SW480 (cell line): ENCODE data around the gene SLC2A1.
"Not testable (repeated sequence)": the region's sequence is repeated elsewhere in the genome, so short reads cannot be mapped to it uniquely, and the experiment has no call there.

Experiments
- DNase-seq: peaks from one replicate; pipeline ENCODE4 v3.0.0-alpha.2; 2016; ENCODE audit warnings: low spot score

Gene SLC2A1

DNA sequence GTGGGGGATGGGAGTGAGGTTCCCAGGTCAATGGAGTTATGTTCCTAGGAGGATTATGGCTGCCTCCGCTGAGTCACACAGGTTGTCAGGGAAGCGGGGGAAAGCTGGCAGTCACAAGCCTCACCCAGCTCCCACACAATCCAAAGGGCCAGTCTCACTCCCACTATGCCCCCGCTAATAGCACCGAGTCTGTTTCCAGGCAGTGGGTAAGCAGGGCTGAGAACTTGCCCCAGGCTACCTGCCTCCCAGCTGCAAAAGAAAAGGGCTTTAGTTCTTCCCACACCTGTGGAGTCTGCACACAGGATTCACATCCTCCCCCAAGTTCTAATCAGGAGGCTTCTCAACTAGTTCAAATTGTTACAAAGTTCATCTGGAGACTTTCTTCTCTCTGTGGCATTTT lies 58.7 kb downstream of the SLC2A1 start:
- DNase-seq = not testable (repeated sequence)

DNA sequence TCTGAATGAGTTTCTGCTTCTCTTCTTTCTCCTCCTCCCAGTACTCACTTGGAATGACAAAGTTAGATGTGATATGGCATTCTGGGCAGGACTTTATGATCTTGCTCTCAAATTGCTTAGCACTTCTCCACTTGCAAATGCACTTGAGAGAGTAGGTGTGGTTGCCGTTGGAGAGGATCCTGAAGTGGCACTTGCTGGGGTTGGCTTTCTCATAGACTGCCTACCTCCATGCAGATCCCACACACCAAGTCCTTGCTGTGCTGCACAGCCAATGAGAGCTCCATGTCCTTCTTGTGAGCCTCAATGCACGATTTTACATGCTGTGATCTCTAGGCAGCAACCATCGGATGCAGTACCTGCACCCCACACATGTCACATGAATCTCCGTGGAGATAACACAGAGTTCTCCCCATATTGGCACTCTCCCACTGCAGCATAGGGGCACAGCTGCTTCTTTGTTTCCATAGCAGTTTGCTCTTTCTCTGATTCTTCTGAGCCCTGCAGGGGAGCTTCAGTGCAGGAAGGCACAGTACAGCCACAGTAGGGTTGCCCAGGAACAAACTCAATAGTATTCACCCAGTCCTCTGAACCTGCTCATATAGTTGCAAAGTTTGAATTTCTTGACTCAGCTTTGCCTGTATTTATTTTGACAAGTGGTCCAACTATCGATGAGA lies 67.1 kb downstream of the SLC2A1 start:
- no peak for DNase-seq

DNA sequence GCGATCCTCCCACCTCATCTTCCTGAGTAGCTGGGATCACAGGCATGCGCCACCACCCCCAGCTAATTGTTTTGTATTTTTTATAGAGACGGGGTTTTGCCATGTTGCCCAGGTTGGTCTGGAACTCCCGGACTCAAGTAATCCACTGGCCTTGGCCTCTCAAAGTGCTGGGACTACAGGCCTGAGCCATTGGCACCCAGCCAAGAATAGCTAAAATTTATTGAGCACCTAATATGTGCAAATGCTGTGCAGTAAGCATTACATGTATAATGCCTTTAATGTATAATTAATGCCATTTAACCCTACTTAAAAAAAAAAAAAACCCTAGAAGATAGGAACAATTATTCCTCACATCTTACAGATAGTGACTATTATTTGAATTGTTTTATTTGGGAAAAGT lies 69.4 kb downstream of the SLC2A1 start:
- DNase-seq = no peak

DNA sequence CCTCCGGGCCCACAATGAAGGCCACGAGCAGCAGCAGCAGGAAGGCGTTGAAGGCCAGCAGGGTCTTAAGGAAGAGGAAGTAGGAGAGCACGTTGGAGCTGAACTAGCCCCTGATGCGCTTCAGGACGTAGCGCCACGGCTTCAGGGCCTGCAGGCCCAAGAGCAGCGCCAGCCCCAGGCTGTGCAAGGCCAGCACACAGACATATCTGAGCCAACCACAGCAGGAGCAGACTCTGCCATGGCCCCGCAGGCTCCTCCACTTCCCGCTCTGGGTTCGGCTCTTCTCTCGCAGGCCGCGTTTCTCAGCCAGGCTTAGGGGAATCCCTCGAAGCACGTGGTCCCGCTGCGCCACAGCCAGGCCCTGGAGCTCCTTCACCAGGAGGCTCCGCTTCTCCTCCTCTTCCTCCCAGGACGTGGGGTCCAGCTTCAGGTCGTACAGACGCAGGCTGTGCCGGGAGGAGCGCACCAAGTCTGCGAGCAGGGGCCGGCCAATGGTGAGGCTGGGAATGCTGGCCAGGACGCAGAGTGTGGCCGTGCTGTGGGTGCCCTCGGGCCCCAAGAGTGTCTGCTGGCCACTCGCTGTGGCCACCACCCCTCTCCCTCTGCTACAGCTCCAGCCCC lies 70.5 kb downstream of the SLC2A1 start:
- DNase-seq = no peak

DNA sequence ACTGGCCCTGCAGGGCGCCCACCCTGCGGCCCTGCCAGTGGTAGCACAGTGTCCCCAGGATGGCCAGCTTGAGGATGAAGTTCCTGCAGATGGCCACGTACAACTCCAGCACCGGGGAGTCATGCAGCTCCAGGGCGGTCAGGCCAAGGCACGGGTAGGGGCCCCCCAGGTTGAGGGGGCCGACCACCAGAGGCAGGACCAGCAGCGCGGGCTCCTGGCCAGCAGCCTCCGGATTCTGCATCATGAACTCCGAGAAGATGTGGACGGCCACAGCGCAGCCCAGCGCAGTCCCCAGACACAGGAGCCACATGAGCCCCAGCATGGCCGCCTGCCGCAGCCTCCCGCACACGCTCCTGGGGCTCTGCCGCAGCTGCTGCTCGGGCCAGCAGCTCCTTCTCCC lies 71.3 kb downstream of the SLC2A1 start:
- DNase-seq = no peak

DNA sequence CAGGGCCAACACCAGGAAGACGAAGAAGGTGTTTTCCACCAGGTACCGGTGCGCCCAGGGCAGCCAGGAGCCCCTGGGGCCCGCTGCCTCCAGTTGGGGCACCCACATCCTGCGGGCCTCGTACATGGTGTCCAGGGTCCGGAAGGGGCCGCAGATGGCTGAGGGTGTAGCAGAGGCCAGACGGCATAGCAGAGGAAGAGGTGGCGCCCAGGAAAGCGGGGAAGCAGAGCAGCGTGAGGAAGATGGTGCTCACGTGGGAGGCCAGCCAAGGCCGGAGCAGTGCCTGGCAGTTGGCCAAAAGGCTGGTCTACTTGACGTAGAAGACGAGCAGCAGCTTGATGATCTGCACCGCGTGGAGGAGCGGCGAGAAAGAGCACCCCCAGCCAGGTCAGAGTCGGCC lies 71.9 kb downstream of the SLC2A1 start:
- no peak for DNase-seq

DNA sequence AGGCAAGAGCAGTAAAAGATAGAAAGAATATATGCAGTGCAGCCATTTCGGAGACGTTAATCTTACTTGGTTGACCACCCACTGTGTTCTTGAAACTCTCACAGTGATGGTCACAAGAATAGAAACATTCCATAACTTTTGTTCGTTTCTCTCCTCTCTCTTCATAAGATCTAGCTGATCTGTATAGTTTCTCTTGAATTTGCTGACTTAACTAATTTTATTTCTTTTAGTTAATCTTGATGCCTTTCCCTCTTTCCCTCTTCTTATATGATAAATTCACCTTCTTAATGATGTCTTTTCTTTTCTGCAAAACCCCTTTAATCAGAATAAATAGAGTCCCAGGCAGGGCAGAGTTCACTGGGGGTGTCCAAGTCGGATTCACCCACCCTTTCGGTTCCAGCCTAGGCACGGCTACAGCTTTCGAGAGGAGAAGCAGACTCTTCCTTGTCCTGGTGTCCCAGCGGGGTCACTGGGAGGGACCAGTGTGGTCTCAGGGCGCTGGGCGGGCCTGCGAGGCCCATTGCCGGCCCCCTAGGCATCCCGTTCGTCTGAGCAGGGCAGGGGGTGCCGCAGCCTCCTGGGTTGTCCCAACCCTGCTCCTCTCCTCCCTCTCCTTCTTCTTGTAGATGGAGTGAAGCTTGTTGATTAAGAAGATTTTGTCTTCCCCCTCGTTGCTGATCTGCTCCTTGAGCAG lies 72.5 kb downstream of the SLC2A1 start:
- DNase-seq = no peak

DNA sequence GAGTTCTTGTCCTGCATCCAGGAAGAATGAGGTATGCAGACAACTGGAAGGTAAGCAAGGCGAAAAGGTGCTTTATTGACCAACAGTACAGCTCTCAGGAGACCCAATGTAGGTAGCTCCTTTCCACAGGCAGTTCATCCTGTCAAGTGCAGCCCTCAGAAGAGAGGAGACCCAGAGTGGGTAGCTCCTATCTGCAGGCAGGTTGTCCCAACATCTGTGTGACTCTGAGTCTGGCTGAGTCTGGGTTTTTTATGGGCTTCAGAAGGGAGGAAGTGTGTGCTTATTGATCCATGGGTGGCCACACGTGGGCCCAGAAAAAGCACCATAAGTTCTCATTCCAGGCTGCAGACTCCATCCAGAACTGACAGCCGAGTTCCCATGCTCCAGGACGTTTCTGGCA lies 78.3 kb downstream of the SLC2A1 start:
- DNase-seq = no peak

DNA sequence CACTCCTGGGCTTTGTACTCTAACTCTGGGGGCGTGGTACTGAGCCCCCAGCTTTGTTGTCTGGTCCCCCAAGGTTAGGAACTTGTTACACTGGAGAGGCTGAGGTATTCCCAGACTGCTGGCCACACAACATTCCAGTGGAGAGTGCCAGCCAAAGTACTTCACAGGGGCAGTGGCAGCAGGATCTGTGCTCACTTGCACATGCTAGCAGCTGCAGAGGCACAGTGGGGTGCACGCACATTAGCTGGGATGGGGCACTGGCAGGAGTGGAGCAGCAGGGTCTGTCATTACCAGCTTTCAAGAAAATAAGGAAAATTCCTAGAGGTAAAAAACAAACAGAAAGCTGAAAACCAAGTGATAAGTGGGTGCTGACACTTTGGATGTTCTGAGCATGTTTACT lies 81.3 kb downstream of the SLC2A1 start:
- no peak for DNase-seq

DNA sequence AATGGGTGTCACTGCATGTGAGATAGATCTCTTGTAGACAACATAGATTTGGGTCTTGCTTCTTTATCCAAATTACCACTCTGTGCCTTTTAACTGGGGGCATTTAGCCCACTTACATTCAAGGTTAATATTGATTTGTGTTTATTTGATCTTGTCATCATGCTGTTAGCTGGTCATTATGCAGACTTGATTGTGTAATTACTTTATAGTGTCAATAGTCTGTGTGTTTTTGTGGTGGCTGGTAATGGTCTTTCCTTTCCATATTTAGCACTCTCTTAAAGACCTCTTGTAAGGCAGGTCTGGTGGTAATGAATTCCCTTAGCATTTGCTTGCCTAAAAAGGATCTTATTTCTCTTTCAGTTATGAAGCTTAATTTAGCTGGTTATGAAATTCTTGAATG lies 82.7 kb downstream of the SLC2A1 start:
- no peak for DNase-seq
